Hypothalamus (tissue), 51 donors: ENCODE results near the gene CORO2A.

Experiments
- DNase-seq, 51 donors: peaks; one replicate each; lab custom pipeline; 2025; lab: John Stamatoyannopoulos, UW

Gene CORO2A

GRCh38 chr9:98192503-98193335 is at the start of gene CORO2A:
Gene CORO2A (minus strand): TSS chr9:98192637. CDS start chr9:98157660, 34,977 bp downstream.
- DNase-seq: peak in 28 of 51 donors; percentile 3 to 64 (median 44)

GRCh38 chr9:98241357-98242300 is 49.2 kb upstream of the CORO2A start:
- no peak for DNase-seq

GRCh38 chr9:98240475-98240874 is 48.0 kb upstream of the CORO2A start:
- DNase-seq: no peak

DNA sequence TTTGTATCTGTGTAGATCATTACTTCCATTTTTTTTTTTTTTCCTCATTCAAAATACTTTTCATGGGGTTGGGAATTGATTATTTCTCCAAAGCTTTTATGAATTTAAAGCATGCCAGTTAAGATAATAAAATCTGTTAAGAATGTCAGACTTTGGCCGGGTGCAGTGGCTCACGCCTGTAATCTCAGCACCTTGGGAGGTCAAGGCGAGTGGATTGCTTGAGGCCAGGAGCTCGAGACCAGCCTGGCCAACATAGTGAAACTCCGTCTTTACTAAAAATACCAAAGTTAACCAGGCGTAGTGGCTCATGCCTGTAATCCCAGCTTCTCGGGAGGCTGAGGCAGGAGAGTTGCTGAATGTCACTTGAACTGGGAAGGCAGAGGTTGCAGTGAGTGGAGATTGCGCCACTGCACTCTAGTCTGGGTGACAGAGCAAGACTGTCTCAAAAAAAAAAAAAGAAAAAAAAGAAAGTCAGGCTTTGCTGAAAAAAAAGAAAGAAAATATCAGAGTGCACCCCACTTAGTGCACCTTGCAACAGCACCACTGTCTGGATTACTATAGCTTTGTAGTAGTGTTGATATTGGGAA is 44.6 kb upstream of the CORO2A start:
- no peak for DNase-seq

DNA sequence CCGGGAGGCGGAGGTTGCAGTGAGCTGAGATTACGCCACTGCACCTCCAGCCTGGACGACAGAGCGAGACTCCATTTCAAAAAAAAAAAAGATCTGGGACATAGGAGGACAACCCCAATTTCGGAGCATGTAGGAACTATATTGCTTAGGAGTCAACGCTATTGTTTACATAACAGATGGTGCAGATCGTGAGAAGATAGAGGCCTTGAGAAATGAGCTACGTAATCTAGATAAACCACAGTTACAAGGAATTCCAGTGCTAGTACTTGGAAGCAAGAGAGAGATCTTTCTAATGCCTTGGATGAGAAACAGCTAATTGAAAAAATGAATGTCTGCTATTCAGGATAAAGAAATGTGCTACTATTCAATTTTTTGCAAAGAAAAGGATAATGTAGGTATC is 42.7 kb upstream of the CORO2A start:
- no peak for DNase-seq

DNA sequence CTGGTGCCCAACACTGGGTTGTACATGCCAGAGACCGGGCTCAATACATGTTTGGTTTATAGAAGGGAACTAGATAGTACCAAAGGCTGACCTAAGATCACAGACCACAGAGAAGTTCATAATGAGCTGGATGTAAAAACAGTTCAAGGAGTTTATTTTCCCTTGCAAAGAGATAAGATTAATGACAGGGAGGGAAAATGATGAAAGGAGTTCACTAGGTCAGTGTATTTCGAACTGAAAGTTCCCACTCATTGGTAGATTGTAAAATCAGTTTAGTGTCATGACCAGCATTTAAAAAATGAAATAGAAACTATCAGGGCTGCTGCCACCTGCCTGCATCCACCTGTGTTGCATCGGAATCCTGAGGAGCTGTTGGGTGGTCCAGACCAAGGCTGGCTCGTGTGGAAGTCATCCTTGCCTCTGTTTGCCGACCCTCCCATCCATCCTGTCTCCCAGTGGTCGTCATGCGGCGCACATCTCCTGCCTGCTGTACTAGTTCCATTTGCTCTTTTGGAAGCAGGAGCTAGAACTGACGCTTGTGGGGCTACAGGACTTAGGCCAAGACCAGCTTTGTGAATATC is 41.9 kb upstream of the CORO2A start:
- DNase-seq: no peak

GRCh38 chr9:98232926-98233325 is 40.5 kb upstream of the CORO2A start:
- no peak for DNase-seq

GRCh38 chr9:98231770-98232478 is 39.5 kb upstream of the CORO2A start:
- peak in 1 of 51 donors; percentile 11 for DNase-seq

DNA sequence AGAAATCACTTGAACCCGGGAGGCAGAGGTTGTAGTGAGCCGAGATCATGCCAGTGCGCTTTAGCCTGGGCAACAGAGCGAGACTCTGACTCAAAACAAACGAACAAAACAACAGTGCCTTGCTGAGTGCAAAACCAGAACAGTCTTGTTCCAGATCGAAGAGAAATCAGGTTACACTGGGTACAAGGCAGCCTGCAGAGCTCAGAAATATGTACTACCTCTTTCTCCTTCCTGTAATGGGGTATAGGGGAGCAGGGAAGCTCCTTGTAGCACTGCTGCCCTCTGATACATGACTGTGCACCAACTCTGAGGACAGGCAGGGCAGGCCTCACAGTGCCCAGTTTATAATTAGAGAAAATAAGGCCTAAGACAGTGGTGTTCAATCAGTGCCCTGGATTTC is 38.4 kb upstream of the CORO2A start:
- DNase-seq: no peak

- no peak for DNase-seq
Measured at GRCh38 chr9:98230304-98230703, 37.9 kb upstream of the CORO2A start.

- no peak for DNase-seq
Measured at GRCh38 chr9:98229620-98230019, 37.2 kb upstream of the CORO2A start.

DNA sequence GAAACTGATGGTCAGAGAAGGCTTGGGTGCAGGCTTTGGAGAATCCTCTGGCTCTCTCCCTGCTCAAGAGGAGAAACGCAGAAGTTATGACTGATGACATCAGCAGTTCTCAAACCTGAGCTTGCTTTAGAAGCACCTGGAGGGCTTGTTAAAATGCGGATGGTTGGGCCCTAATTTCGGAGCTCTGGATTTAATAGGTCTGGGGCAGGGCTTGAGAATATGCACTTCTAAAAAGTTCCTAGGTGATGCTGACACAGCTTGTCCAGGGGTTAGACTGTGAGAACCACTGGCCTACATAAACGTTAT is 36.6 kb upstream of the CORO2A start:
- no peak for DNase-seq

DNA sequence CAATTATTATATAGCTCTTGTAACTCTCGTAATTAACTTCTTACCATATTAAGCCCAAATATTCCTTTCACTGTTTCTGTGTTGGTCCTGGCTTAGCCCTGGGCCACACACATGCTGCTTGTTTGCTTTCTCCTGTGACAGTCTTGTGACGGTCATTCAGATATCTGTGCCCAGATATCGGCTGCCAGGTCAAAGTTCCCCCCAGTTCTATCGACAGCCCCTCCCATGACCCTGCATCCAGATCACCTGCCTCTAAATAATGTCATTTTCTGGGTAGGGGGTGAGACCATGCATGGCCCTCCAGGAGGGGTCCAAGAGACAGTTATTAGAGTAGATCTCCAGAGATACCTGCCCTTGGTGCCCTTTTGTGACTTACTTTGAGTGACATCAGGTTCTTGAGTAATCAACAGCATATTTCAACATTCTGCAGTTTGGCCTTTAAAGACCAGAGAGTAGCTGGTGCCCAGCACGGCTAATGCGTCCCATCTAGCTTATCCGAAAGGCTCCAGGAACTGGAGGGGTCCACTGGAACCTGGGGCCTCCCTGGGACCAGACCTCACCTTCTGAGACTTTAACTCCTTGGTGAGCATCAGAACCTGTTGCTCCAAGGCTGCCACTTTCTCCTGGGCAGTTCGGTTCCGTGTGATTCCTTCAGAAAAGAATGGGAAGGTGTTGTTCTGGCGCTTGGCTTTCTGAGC is 36.1 kb upstream of the CORO2A start:
- DNase-seq: no peak

DNA sequence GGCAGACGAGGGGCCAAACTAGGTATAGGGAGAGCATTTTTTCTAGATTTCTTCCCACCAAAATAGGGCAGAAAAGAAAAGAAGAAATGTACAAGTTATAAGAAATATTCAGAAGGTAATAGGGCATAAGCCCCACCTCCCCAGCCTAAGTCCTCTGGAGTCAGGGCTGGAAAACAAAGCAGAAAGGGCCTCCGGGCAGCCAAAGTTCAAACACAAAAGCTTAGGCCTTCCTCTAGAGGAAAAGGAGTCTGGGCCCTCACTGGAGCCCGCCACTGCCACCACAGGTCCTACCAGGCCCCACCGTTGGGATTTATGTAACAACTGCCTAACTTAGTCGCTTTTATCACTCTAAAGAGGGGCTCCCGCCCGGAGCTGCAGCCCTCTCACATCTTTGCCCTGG is 35.4 kb upstream of the CORO2A start:
- DNase-seq: no peak

GRCh38 chr9:98226957-98227356 is 34.5 kb upstream of the CORO2A start:
- no peak for DNase-seq

GRCh38 chr9:98226516-98226915 is 34.1 kb upstream of the CORO2A start:
- no peak for DNase-seq

GRCh38 chr9:98225015-98225442 is 32.6 kb upstream of the CORO2A start:
- no peak for DNase-seq

DNA sequence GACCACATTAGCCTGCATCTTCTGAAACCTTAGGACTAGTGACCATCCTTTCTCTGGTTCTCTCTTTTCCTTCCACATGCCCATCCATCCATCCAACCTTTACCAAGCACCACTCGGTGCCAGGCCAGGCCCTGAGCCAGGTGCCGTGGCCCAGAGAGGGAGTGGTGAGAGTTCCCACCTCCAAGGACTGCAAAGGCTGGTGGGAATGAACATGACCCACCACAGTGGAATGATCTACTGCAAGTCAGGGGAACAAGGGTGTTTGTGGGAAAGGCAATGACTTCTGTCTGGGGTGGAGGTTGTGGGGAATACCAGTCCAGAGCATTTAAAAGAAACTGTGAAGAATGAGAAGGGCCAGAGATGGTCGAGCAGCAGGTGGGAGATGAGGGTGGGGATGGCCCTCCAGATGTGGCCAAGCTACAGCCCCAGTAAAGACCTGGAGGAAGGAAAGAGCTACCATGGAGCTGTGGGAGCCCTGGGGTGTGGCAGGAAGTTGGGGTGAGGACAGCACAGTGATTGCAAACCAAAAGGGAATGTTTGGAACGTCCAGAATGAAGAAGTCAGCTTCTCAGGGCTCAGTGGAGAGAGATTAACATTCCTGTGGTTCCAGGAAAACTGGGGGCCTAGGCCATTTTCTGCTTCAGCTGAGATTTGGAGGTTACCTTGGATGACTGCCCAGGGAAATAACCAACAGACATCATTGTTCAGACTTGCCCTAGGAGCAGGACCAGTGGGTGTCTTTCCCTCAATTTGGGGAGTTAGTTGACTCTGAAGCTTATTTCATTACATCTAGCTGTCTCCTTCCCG is 30.7 kb upstream of the CORO2A start:
- DNase-seq: no peak

GRCh38 chr9:98220911-98221310 is 28.5 kb upstream of the CORO2A start:
- DNase-seq: no peak
